ENCODE data around the gene TCHH. TPM values are rescaled to one million over a fixed set of nuclear protein-coding genes. Genes with fewer than 3 reads are reported as not detected.

The TCHH gene
- total RNA-seq, 1 experiment from 2014 or later: 0.12 TPM

GRCh38 chr1:152078831-152079441, 36.3 kb downstream of the TCHH start:
- Mint-ChIP-seq H3K36me3 (ENCODE audit: insufficient read depth, unreplicated experiment) (no peaks in the 10 kb centered on the region), H3K9me3 (ENCODE audit: unreplicated experiment) (no peaks in the 10 kb centered on the region), H3K27me3 (ENCODE audit: insufficient read depth, unreplicated experiment) (peaks cover 37% of the 10 kb centered on the region), H3K4me3 (ENCODE audit: unreplicated experiment) (no peak overlapping the region), H3K4me1 (ENCODE audit: insufficient read depth, unreplicated experiment) (no peaks in the 10 kb centered on the region), H3K27ac (ENCODE audit: low read depth, unreplicated experiment) (no peak overlapping the region)
- ChIA-PET POLR2A (no interaction called here), CTCF (no interaction called here)
- TF ChIP-seq, protein P1, sequence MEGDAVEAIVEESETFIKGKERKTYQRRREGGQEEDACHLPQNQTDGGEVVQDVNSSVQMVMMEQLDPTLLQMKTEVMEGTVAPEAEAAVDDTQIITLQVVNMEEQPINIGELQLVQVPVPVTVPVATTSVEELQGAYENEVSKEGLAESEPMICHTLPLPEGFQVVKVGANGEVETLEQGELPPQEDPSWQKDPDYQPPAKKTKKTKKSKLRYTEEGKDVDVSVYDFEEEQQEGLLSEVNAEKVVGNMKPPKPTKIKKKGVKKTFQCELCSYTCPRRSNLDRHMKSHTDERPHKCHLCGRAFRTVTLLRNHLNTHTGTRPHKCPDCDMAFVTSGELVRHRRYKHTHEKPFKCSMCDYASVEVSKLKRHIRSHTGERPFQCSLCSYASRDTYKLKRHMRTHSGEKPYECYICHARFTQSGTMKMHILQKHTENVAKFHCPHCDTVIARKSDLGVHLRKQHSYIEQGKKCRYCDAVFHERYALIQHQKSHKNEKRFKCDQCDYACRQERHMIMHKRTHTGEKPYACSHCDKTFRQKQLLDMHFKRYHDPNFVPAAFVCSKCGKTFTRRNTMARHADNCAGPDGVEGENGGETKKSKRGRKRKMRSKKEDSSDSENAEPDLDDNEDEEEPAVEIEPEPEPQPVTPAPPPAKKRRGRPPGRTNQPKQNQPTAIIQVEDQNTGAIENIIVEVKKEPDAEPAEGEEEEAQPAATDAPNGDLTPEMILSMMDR (IDR thresholded peaks at IDR 0.05; ENCODE audit: unreplicated experiment): no peak
- DNase-seq (ENCODE audit: unreplicated experiment): no peak
- BruUV-seq (replicated peaks): no TSS peak
- intact Hi-C loops (cut with micrococcal nuclease): no loop called here

- no peak for DNase-seq (ENCODE audit: unreplicated experiment)
- no TSS peak for BruUV-seq (replicated peaks)
- ChIA-PET POLR2A (interaction anchor here (0.7 to 1.4 kb wide), 3 partner anchors 22 to 229 kb away, joined by 3 to 4 read pairs (median 3); no protein-coding TSS in a partner anchor), CTCF (interaction anchor here (0.5 to 1.4 kb wide), 7 partner anchors 13 to 1172 kb away, joined by 3 to 6 read pairs (median 4); no protein-coding TSS in a partner anchor)
- no peak overlapping the region for H3K27ac Mint-ChIP-seq (ENCODE audit: low read depth, unreplicated experiment)
- H3K36me3 Mint-ChIP-seq (ENCODE audit: insufficient read depth, unreplicated experiment): no peaks in the 10 kb centered on the region
- H3K27me3 Mint-ChIP-seq (ENCODE audit: insufficient read depth, unreplicated experiment): peaks cover 16% of the 10 kb centered on the region
- intact Hi-C loops (cut with micrococcal nuclease): no loop called here
- no peaks in the 10 kb centered on the region for H3K9me3 Mint-ChIP-seq (ENCODE audit: unreplicated experiment)
- TF ChIP-seq, protein P1 (IDR thresholded peaks at IDR 0.05; ENCODE audit: unreplicated experiment): no peak
- no peaks in the 10 kb centered on the region for H3K4me1 Mint-ChIP-seq (ENCODE audit: insufficient read depth, unreplicated experiment)
- no peak overlapping the region for H3K4me3 Mint-ChIP-seq (ENCODE audit: unreplicated experiment)
Observed at GRCh38 chr1:152072311-152072710, 42.9 kb downstream of the TCHH start.

- H3K27ac Mint-ChIP-seq (ENCODE audit: low read depth, unreplicated experiment): no peak overlapping the region
- H3K4me3 Mint-ChIP-seq (ENCODE audit: unreplicated experiment): no peak overlapping the region
- no peak for DNase-seq (ENCODE audit: unreplicated experiment)
- H3K36me3 Mint-ChIP-seq (ENCODE audit: insufficient read depth, unreplicated experiment): no peaks in the 10 kb centered on the region
- intact Hi-C loops (cut with micrococcal nuclease): no loop called here
- H3K4me1 Mint-ChIP-seq (ENCODE audit: insufficient read depth, unreplicated experiment): no peaks in the 10 kb centered on the region
- CTCF ChIA-PET: interaction anchor here (1.1 to 1.4 kb wide), 4 partner anchors 14 to 389 kb away, joined by 3 to 6 read pairs (median 4); no protein-coding TSS in a partner anchor
- POLR2A ChIA-PET: interaction anchor here (1.4 kb wide), 1 partner anchor 39 kb away, joined by 4 read pairs; no protein-coding TSS in a partner anchor
- H3K9me3 Mint-ChIP-seq (ENCODE audit: unreplicated experiment): no peaks in the 10 kb centered on the region
- TF ChIP-seq, protein P1 (IDR thresholded peaks at IDR 0.05; ENCODE audit: unreplicated experiment): no peak
- no TSS peak for BruUV-seq (replicated peaks)
- H3K27me3 Mint-ChIP-seq (ENCODE audit: insufficient read depth, unreplicated experiment): peaks cover 4% of the 10 kb centered on the region
Observed at GRCh38 chr1:152071123-152071522, 44.1 kb downstream of the TCHH start.

GRCh38 chr1:152067929-152068328, 47.3 kb downstream of the TCHH start:
- Mint-ChIP-seq H3K36me3 (ENCODE audit: insufficient read depth, unreplicated experiment) (no peaks in the 10 kb centered on the region), H3K9me3 (ENCODE audit: unreplicated experiment) (no peaks in the 10 kb centered on the region), H3K4me3 (ENCODE audit: unreplicated experiment) (no peak overlapping the region), H3K27ac (ENCODE audit: low read depth, unreplicated experiment) (no peak overlapping the region), H3K27me3 (ENCODE audit: insufficient read depth, unreplicated experiment) (peaks cover 17% of the 10 kb centered on the region), H3K4me1 (ENCODE audit: insufficient read depth, unreplicated experiment) (no peaks in the 10 kb centered on the region)
- ChIA-PET CTCF (interaction anchor here (0.7 to 2.9 kb wide), 6 partner anchors 15 to 390 kb away, joined by 3 to 12 read pairs (median 4); no protein-coding TSS in a partner anchor), POLR2A (interaction anchor here (0.7 to 1.0 kb wide), 2 partner anchors 18 to 31 kb away, joined by 3 read pairs; partner anchors contain the start of gene S100A11)
- no TSS peak for BruUV-seq (replicated peaks)
- intact Hi-C loops (cut with micrococcal nuclease): no loop called here
- DNase-seq (ENCODE audit: unreplicated experiment): no peak
- TF ChIP-seq, protein P1 (IDR thresholded peaks at IDR 0.05; ENCODE audit: unreplicated experiment): no peak
